PC-3 (cell line): ENCODE results near the gene LGR4.

Experiments
- CTCF ChIP-seq: fragments of 300-600 bp; sonication (generic); conservative IDR thresholded peaks from 2 replicates; pipeline ENCODE4 v1.5.1; 2017; ENCODE audit warnings: antibody characterized with exemption, low read depth, mild to moderate bottlenecking, low read length
- EZH2 ChIP-seq: fragments of 300-600 bp; sonication (generic); IDR thresholded peaks from one replicate; pipeline ENCODE4 v1.6.1; 2017; ENCODE audit warnings: antibody characterized with exemption, mild to moderate bottlenecking, low read length; ENCODE audit not compliant: unreplicated experiment
- EZH2phosphoT487 ChIP-seq: fragments of 300-600 bp; sonication (generic); IDR thresholded peaks from 2 replicates; pipeline ENCODE4 v1.6.1; 2018; ENCODE audit warnings: mild to moderate bottlenecking, antibody characterized with exemption, low read length, borderline replicate concordance

- no peak for TF ChIP-seq CTCF
- TF ChIP-seq EZH2 = no peak
- TF ChIP-seq EZH2phosphoT487 = no peak
Observed at GRCh38 chr11:27355575-27356104, 117.0 kb downstream of the LGR4 start.
